Aorta (tissue), 5 donors: Measurements from ENCODE around the gene CCDC85C. TPM values are rescaled to one million over a fixed set of nuclear protein-coding genes. Genes with fewer than 3 reads are reported as not detected.

Experiments
- ATAC-seq: fragments of 200-7000 bp; cut with Tn5 transposase; one replicate; pipeline ENCODE4 v1.9.1; 2022; ENCODE audit warnings: moderate library complexity; ENCODE audit not compliant: low FRiP score
- DNase-seq, 2 donors: peaks; one replicate each; pipeline ENCODE4 v3.0.0-alpha.2; 2020
- H3K27ac ChIP-seq, 2 donors: one replicate each; pipeline ENCODE4 v1.5.1; 2013; ENCODE audit warnings: low read length in 2 of 2, mild to moderate bottlenecking in 2 of 2, moderate library complexity in 2 of 2, control low read depth in 1 of 2, inconsistent platforms in 1 of 2, low read depth in 1 of 2
- H3K27me3 ChIP-seq, 2 donors: one replicate each; pipeline ENCODE4 v1.6.1; 2013; ENCODE audit warnings: control low read depth in 1 of 2, low read length in 1 of 2, mild to moderate bottlenecking in 1 of 2, moderate library complexity in 1 of 2; ENCODE audit not compliant: insufficient read depth in 2 of 2, control insufficient read depth in 1 of 2
- H3K36me3 ChIP-seq, 2 donors: one replicate each; pipeline ENCODE4 v1.6.1; 2013; ENCODE audit warnings: control low read depth in 1 of 2, low read length in 1 of 2, mild to moderate bottlenecking in 1 of 2; ENCODE audit not compliant: insufficient read depth in 2 of 2, control insufficient read depth in 1 of 2
- H3K4me1 ChIP-seq, 2 donors: one replicate each; pipeline ENCODE4 v1.6.1; 2013; ENCODE audit warnings: low read length in 2 of 2, control low read depth in 1 of 2, mild to moderate bottlenecking in 1 of 2, moderate library complexity in 1 of 2; ENCODE audit not compliant: insufficient read depth in 2 of 2, control insufficient read depth in 1 of 2
- H3K4me3 ChIP-seq, 2 donors: one replicate each; pipeline ENCODE4 v1.5.1; 2013; ENCODE audit warnings: low read length in 2 of 2, control low read depth in 1 of 2, mild to moderate bottlenecking in 1 of 2
- H3K9me3 ChIP-seq: one replicate; pipeline ENCODE4 v1.6.1; 2013; ENCODE audit warnings: mild to moderate bottlenecking, low read length; ENCODE audit not compliant: control insufficient read depth
- whole genome bisulfite sequencing, 2 donors: extraction: QIAGEN DNeasy Blood & Tissue Kit; methylation state at CpG; one replicate each; pipeline ENCODE4 v1.1.7; 2013; 5-methylcytosine and 5-hydroxymethylcytosine counted together
- intact Hi-C, 2 donors: fragments of 100-400 bp; cut with DNase I; formaldehyde crosslinking; loops; one replicate each; pipeline versions ENCODE4 v1.14.2 to v1.15.0; 2022
- polyA plus RNA-seq, 2 donors: library from polyadenylated mRNA; stranded (reverse); fragments of 200-250 nt; gene quantifications; one replicate each; pipeline ENCODE4 v1.2.3, GENCODE V29; 2013
- total RNA-seq, 2 donors: library from RNA; stranded (reverse); fragmentation: NEBNext Ultra II Directional; extraction: Animal tissue kit (Norgen Biotek cat#: 25700); gene quantifications; one replicate each; pipeline ENCODE4 v1.2.1, GENCODE V29; 2021
- donor health status: healthy with polysubstance abuse.
- donor health status: Bipolar disorder and iron deficiency.
- donor health status: DM: no; HTN: no; CAD: no.
- donor health status: DM: no; HTN: no; CAD: no.
- donor health status: DM: yes; HTN: yes; CAD: no.

Gene CCDC85C
- total and polyA plus RNA-seq, 4 donors = 1.2 to 8.1 (median 7.0) TPM

DNA sequence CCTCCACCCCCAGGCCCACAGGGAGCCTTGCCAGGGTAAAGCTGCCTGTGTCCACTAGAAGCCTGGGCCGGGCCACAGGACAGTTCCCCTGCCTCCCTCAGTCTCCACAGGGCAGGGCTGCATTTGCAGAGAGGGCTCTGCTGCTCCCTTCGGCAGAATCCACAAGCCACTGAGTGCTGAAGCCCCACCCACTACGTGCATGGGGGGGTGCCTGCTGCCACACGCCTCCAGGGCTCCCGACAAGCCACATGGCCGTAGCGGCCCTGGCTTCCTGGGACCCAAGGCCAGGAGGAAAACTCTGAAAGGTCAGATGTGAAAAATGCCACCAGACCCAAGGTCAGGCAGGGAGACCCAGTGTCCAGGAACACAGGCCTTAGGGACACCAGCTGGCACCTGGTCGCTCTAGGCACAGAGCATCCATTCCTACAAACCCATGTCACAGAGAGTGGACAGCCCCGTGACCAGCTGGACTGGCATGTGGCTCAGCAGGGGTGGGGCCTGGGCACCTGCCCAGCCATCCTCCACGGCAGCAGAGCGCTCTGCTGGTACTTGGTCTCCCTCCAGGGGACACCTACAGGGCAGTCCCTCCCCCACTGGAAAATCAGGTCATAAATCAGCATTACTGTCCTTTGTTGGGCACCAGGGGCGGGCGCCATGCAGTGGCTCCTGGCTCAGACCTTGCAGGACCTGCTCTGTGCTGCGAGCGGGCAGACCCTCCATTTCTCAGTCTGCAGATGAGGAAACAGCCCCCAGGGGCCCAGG lies 42.9 kb downstream of the CCDC85C start:
- WGBS, 2 donors = 77 to 79% methylated on average over 14 to 15 of the region's 15 CpGs
- DNase-seq (no peak), ATAC-seq (no peak)
- Histone ChIP-seq H3K4me1 (no peaks in the 10 kb centered on the region), H3K36me3 (no peaks in the 10 kb centered on the region), H3K4me3 (no peak overlapping the region), H3K27me3 (no peaks in the 10 kb centered on the region), H3K9me3 (no peaks in the 10 kb centered on the region), H3K27ac (no peak overlapping the region)
- intact Hi-C loops = loop anchor here (5.0 kb wide), 1 partner anchor 66 kb away; no protein-coding TSS in a partner anchor

DNA sequence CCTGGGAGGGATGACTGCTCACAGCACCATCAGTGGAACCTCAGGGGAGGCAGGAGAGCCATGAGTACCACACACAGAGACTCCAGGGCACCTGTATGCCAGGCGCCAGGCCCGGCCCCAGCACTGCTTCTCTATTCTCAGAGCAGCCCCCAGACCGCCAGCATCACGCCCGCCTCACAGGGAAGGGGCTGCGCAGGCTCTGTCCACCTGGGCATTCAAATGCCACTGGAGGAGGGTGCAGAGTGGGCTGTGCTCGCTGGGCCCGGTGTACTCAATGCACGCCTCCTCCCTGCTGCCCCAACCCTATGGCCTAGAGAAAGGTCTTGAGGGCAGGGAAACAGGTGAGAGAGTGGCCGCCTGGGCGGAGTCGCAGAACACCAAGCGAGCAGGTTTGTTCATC lies 43.6 kb downstream of the CCDC85C start:
- intact Hi-C loops = loop anchor here (5.0 kb wide), 1 partner anchor 67 kb away; no protein-coding TSS in a partner anchor
- Histone ChIP-seq H3K27ac (no peak overlapping the region), H3K36me3 (no peaks in the 10 kb centered on the region), H3K4me3 (no peak overlapping the region), H3K27me3 (no peaks in the 10 kb centered on the region), H3K9me3 (no peaks in the 10 kb centered on the region), H3K4me1 (no peaks in the 10 kb centered on the region)
- DNase-seq = no peak
- WGBS, 2 donors = 89 to 91% methylated on average over 13 of the region's 13 CpGs
- ATAC-seq = no peak

DNA sequence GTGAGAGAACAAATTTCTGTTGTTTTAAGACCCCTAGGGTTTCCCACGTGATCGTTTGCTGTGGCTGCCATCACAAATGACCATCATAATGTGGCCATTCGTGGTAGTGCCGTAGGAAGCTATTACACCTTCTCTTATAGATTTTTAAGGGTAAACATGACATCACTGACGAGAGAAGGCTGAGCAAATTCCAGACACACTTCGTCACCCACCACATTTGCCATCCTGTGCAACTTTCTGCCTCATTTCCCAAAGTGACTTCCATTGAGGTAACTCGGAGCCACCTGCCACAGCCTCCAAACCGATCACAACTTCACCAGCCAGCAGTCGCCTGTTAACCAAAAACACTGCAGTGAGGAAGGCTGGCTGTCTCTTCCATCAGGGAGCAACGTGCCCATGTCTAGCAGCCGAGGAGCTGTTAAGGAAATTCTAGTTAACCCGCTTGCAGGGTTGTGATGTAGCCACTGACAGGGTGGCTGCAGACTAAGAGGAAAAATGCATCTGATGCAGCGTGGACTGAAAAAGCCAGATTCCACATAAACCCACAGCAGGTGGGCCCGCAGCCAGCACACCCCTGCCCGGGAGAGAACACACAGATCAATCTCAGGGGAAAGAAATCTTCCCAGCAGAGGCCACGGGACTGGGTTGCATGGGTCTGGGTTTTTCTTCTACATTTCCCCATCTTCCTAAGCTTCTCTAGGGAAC lies 44.6 kb downstream of the CCDC85C start:
- Histone ChIP-seq H3K36me3 (no peaks in the 10 kb centered on the region), H3K27me3 (no peaks in the 10 kb centered on the region), H3K27ac (no peak overlapping the region), H3K4me3 (no peak overlapping the region), H3K9me3 (no peaks in the 10 kb centered on the region), H3K4me1 (no peaks in the 10 kb centered on the region)
- 79 to 88% methylated on average over 16 of the region's 16 CpGs for WGBS, 2 donors
- intact Hi-C loops = no loop called here
- DNase-seq (no peak), ATAC-seq (no peak)

DNA sequence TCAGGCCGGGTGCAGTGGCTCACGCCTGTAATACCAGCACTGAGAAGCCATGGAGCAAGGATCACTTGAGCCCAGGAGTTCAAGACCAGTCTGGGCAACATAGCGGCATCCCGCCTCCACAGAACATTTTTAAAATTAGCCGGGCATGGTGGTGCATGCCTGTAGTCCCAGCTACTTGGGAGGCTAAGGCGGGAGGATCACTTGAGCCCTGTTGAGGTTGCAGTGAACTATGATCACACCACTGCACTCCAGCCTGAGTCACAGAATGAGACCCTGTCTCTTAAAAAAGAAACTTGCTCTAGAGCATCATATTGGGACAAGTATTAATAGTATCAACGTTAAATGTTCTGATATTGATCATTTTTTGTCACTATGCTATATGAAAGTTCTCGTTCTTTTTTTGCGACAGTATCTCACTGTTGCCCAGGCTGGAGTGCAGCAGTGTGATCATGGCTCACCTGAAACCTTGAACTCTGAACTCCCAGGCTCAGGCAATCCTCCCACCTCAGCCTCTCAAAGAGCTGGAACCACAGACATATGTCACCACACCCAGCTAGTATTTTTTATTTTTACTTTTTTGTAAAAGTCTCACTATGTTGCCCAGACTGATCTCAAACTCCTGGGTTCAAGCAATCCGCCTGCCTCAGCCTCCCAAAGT lies 47.7 kb downstream of the CCDC85C start:
- Histone ChIP-seq H3K4me1 (no peaks in the 10 kb centered on the region), H3K27ac (no peak overlapping the region), H3K36me3 (no peaks in the 10 kb centered on the region), H3K9me3 (no peaks in the 10 kb centered on the region), H3K27me3 (no peaks in the 10 kb centered on the region), H3K4me3 (no peak overlapping the region)
- 94 to 96% methylated on average over 10 of the region's 10 CpGs for WGBS, 2 donors
- no peak for DNase-seq
- ATAC-seq = no peak
- intact Hi-C loops = no loop called here

DNA sequence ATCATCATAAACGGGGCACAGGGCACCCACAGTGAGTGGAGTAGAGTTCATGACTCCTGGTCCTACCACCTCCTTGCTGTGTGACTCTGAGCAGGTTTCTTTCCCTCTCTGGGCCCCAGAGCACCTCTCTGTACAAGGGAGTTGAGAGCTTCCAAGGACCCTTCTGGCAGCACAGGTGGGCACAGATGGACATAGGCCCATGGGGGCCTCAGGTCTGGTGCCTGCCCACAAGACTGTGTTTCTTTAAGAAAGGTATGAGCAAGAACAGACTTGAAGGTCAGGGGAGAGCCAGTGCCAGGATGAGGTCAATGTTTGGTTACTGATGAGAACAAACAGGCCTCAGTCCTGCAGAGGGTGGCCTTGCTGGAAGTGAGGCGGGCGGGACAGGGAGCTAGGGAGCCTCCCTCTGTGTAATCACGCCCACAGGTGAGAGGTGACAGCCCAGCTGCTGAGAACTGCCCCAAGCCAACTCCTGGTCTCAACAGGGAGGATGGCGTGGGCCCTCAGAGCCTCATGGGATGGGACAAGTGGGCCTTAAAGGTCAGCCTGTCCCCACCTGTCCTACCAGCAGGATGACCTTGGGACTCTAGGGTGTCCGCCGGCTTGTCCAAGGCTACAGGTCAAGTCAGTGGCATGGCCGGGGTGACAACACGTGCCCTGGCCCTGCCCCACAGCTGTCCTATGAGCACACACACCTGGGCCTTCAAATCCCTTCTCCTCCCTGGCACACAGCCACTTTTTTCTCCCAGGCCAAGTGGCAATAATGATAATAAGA lies 49.1 kb downstream of the CCDC85C start:
- 72 to 86% methylated on average over 9 of the region's 9 CpGs for WGBS, 2 donors
- ATAC-seq = no peak

DNA sequence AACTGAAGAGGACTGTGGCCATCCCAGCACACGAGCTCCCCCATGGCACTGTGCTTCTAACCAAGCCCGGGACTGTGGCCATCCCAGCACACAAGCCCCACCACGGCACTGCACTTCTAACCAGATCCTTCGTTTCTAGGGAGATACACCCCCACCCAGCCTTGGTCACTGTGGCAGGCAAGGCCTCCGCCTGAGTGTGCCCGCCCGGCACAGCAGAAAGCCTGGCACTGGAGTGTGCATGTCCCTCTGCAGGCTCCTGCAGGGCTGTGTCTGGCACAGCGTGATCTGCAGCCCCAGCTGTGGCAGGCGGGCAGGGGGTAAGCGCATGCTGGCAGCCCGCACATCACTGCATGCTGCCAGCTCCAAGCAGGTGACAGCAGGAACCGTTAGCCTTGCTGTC lies 49.8 kb downstream of the CCDC85C start:
- DNase-seq = no peak
- no peak for ATAC-seq
- Histone ChIP-seq H3K4me3 (no peak overlapping the region), H3K4me1 (no peaks in the 10 kb centered on the region), H3K27ac (no peak overlapping the region), H3K27me3 (no peaks in the 10 kb centered on the region), H3K9me3 (no peaks in the 10 kb centered on the region), H3K36me3 (no peaks in the 10 kb centered on the region)
- intact Hi-C loops = no loop called here
- WGBS, 2 donors = 79 to 82% methylated on average over 12 of the region's 12 CpGs

More for the DNA sequence above, 49.1 kb downstream of the CCDC85C start:
- DNase-seq = no peak
- no peak overlapping the region for H3K4me3 ChIP-seq
- no peaks in the 10 kb centered on the region for H3K4me1 ChIP-seq
- no peaks in the 10 kb centered on the region for H3K9me3 ChIP-seq
- intact Hi-C loops = no loop called here
- H3K27me3 ChIP-seq = no peaks in the 10 kb centered on the region
- no peaks in the 10 kb centered on the region for H3K36me3 ChIP-seq
- H3K27ac ChIP-seq = no peak overlapping the region

DNA sequence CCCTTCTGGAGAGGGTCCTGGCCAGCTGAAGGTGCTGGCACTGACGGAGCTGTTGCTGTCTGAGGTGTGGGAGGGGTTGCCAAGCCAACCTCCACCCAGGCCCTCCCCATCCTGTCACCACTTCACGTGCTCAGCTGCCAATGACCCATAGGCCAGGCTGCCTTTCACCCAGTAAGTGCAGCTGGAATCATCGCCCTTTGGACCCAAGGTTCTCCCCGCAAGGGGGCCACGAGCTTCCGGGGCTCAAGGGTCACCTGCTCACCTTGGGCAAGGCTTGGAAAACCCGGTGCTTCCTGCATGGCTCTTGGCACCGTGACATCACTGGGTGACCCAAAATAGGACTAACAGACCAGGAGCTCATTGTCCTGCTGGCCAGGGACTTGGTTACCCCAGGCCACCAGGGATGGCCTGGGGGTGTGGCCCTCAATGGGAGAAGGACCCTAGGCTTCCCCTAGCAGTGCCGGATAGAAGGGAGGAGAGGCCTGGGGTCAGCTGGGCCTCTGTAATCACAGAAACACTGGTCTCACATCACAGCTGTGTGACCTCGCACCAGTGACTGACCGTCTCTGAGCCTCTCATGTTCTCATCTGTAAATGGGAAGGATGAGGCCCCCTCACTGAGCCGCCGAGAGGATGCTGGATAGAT lies 51.3 kb downstream of the CCDC85C start:
- no peaks in the 10 kb centered on the region for H3K4me1 ChIP-seq
- no peak for DNase-seq
- intact Hi-C loops = no loop called here
- ATAC-seq = peak; percentile 8
- H3K27ac ChIP-seq = no peak overlapping the region
- 77 to 84% methylated on average over 13 of the region's 13 CpGs for WGBS, 2 donors
- H3K4me3 ChIP-seq = no peak overlapping the region
- H3K9me3 ChIP-seq = no peaks in the 10 kb centered on the region
- no peaks in the 10 kb centered on the region for H3K27me3 ChIP-seq
- H3K36me3 ChIP-seq = no peaks in the 10 kb centered on the region

DNA sequence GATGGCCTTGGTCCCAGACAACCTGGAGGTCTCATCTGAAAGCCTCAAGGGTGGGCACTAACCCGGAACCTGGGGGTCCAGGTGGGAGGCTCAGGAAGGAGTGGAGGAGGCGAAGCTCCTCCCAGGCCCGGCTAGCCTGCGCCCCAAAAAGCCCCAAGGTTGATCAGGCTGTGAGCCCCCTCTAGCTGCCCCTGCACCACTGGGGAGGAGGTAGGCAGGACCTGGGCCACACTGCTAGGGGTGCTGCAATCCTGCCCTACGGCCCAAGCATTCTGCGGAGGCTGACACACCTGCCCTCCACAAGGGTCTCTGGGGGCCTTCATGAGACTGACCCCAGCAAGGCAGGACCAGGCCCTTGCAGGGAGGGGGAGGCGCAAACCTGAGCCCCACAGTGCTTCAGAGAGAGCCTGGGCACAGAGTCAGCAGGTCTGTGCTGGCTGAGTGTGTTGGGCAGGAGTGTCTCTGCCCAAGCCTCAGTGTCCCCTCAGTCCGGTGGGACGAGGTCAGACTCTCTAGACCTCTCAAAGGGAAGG lies 51.9 kb downstream of the CCDC85C start:
- WGBS, 2 donors = 75 to 89% methylated on average over 9 of the region's 9 CpGs
- Histone ChIP-seq H3K27ac (no peak overlapping the region), H3K4me1 (no peaks in the 10 kb centered on the region), H3K27me3 (no peaks in the 10 kb centered on the region), H3K36me3 (no peaks in the 10 kb centered on the region), H3K9me3 (no peaks in the 10 kb centered on the region), H3K4me3 (no peak overlapping the region)
- intact Hi-C loops = no loop called here
- ATAC-seq (peak; percentile 16), DNase-seq (no peak)
